DND-41 (cell line): ENCODE data around the gene PRTG.

ENCODE experiments used
- CTCF ChIP-seq: IDR thresholded peaks from 2 replicates; pipeline ENCODE4 v1.5.1; 2012; ENCODE audit warnings: borderline replicate concordance, low read length, moderate library complexity, mild to moderate bottlenecking; ENCODE audit not compliant: poor library complexity, severe bottlenecking; ENCODE audit errors: extremely low read depth
- EZH2 ChIP-seq: IDR thresholded peaks from 3 replicates; pipeline ENCODE4 v1.6.1; 2012; ENCODE audit warnings: borderline replicate concordance, low read depth, mild to moderate bottlenecking, moderate library complexity, low read length, inconsistent platforms; ENCODE audit not compliant: severe bottlenecking

- no peak for TF ChIP-seq CTCF
- no peak for TF ChIP-seq EZH2
Observed at GRCh38 chr15:55573224-55573623, 169.7 kb downstream of the PRTG start.
